CD8-positive, alpha-beta memory T cell (primary cell): ENCODE data around the gene RUVBL2. TPM values are rescaled to one million over a fixed set of nuclear protein-coding genes. Genes with fewer than 3 reads are reported as not detected.
"Not testable (repeated sequence)": the region's sequence is repeated elsewhere in the genome, so short reads cannot be mapped to it uniquely, and the experiment has no call there.

ENCODE experiments used
- CTCF ChIA-PET: fragments of 350-600 bp; sonication (Branson Sonifier 250); formaldehyde crosslinking; loops from one replicate; lab custom pipeline; 2021; ENCODE audit warnings: antibody characterized with exemption; lab: Charles Lee
- POLR2A ChIA-PET: fragments of 350-600 bp; sonication (Branson Sonifier 250); formaldehyde crosslinking; loops from one replicate; lab custom pipeline; 2021; ENCODE audit warnings: antibody characterized with exemption; lab: Charles Lee
- DNase-seq, 5 donors: peaks; one replicate each; pipeline versions ENCODE4 v3.0.0 to v3.0.0-alpha.2; 2020 to 2022; ENCODE audit warnings: mixed read lengths in 1 of 5
- H3K27ac ChIP-seq: one replicate; pipeline ENCODE4 v1.7.0; 2013; ENCODE audit warnings: low read depth, mild to moderate bottlenecking, low read length, moderate library complexity
- H3K27me3 ChIP-seq: 2 replicates; pipeline ENCODE4 v1.7.0; 2013; ENCODE audit warnings: low read length, mild to moderate bottlenecking; ENCODE audit not compliant: insufficient read depth, poor library complexity, severe bottlenecking
- H3K36me3 ChIP-seq: 2 replicates; pipeline ENCODE4 v1.7.0; 2013; ENCODE audit warnings: mild to moderate bottlenecking, low read length, moderate library complexity; ENCODE audit not compliant: insufficient read depth
- H3K4me1 ChIP-seq: 2 replicates; pipeline ENCODE4 v1.7.0; 2013; ENCODE audit warnings: mild to moderate bottlenecking, low read length, moderate library complexity; ENCODE audit not compliant: insufficient read depth
- H3K4me3 ChIP-seq: 2 replicates; pipeline ENCODE4 v1.7.0; 2013; ENCODE audit warnings: mild to moderate bottlenecking, low read length
- H3K9me3 ChIP-seq: 2 replicates; pipeline ENCODE4 v1.7.0; 2013; ENCODE audit warnings: mild to moderate bottlenecking, low read length
- H3K27ac Mint-ChIP-seq, 8 donors: one replicate each; pipeline ENCODE4 v1.8.0; 2020 to 2021; ENCODE audit warnings: mixed read lengths in 8 of 8, mild to moderate bottlenecking in 6 of 8, inconsistent platforms in 3 of 8, moderate library complexity in 3 of 8
- H3K27me3 Mint-ChIP-seq, 2 donors: one replicate each; pipeline ENCODE4 v1.8.0; 2020 to 2021; ENCODE audit warnings: mixed read lengths in 2 of 2, mild to moderate bottlenecking in 1 of 2, moderate library complexity in 1 of 2
- H3K36me3 Mint-ChIP-seq, 3 donors: one replicate each; pipeline ENCODE4 v1.8.0; 2020 to 2021; ENCODE audit warnings: mixed read lengths in 3 of 3, inconsistent platforms in 1 of 3, mild to moderate bottlenecking in 1 of 3
- H3K4me1 Mint-ChIP-seq, 3 donors: one replicate each; pipeline ENCODE4 v1.8.0; 2020 to 2021; ENCODE audit warnings: mixed read lengths in 3 of 3, inconsistent platforms in 1 of 3, mild to moderate bottlenecking in 1 of 3
- H3K4me3 Mint-ChIP-seq, 7 donors: one replicate each; pipeline ENCODE4 v1.8.0; 2020 to 2021; ENCODE audit warnings: mixed read lengths in 7 of 7, mild to moderate bottlenecking in 6 of 7, moderate library complexity in 4 of 7, inconsistent platforms in 2 of 7
- H3K9me3 Mint-ChIP-seq, 5 donors: one replicate each; pipeline ENCODE4 v1.8.0; 2020 to 2022; ENCODE audit warnings: mixed read lengths in 5 of 5, mild to moderate bottlenecking in 3 of 5, moderate library complexity in 2 of 5, inconsistent platforms in 1 of 5
- polyA plus RNA-seq: library from polyadenylated mRNA; unstranded; fragments of 300-500 nt; fragmentation: Illumina TruSeq; gene quantifications from one replicate; pipeline ENCODE4 v1.2.3, GENCODE V29; 2021
- total RNA-seq, 2 experiments: library from RNA; stranded (reverse); gene quantifications; one replicate each; pipeline ENCODE4 v1.2.3, GENCODE V29; 2021

Gene RUVBL2
- total and polyA plus RNA-seq, 3 experiments from 2014 or later, result 67.9 to 159 (median 147) TPM

- H3K36me3 Mint-ChIP-seq, H3K36me3 ChIP-seq, H3K27ac Mint-ChIP-seq, POLR2A ChIA-PET, H3K27ac ChIP-seq, H3K27me3 Mint-ChIP-seq, DNase-seq, CTCF ChIA-PET, H3K4me1 ChIP-seq, H3K4me3 Mint-ChIP-seq, H3K9me3 Mint-ChIP-seq, H3K27me3 ChIP-seq, H3K4me1 Mint-ChIP-seq, H3K9me3 ChIP-seq, H3K4me3 ChIP-seq: not testable (repeated sequence)
These were observed 55.3 kb downstream of the RUVBL2 start, which contains the start of gene CGB8 for GRCh38 chr19:49049011-49049410. TSS of gene CGB8 (minus strand) at chr19:49049111. CDS start at chr19:49048739, 372 bp downstream.

- H3K36me3 Mint-ChIP-seq, H3K9me3 ChIP-seq, H3K4me1 ChIP-seq, H3K4me3 ChIP-seq, H3K4me1 Mint-ChIP-seq, H3K27ac ChIP-seq, H3K27me3 ChIP-seq, H3K27ac Mint-ChIP-seq, POLR2A ChIA-PET, H3K4me3 Mint-ChIP-seq, DNase-seq, H3K27me3 Mint-ChIP-seq, H3K36me3 ChIP-seq, H3K9me3 Mint-ChIP-seq, CTCF ChIA-PET: not testable (repeated sequence)
These were observed 56.1 kb downstream of the RUVBL2 start for GRCh38 chr19:49049834-49050233.

GRCh38 chr19:49050376-49051033 is 56.8 kb downstream of the RUVBL2 start:
- H3K27ac Mint-ChIP-seq, H3K4me1 Mint-ChIP-seq, H3K9me3 Mint-ChIP-seq, H3K36me3 Mint-ChIP-seq, H3K4me3 ChIP-seq, H3K27me3 ChIP-seq, CTCF ChIA-PET, H3K4me1 ChIP-seq, POLR2A ChIA-PET, H3K4me3 Mint-ChIP-seq, H3K27me3 Mint-ChIP-seq, H3K27ac ChIP-seq, H3K36me3 ChIP-seq, DNase-seq, H3K9me3 ChIP-seq: not testable (repeated sequence)

- CTCF ChIA-PET, result interaction anchor here (0.6 to 1.2 kb wide), 5 partner anchors 42 to 189 kb away, joined by 3 to 6 read pairs (median 3); partner anchors contain the start of genes GYS1 and RUVBL2
- DNase-seq, result peak; percentile 41 to 70 (median 45)
- Histone ChIP-seq H3K27ac (no peak overlapping the region), H3K4me1 (peaks cover 17% of the 10 kb centered on the region), H3K36me3 (no peaks in the 10 kb centered on the region), H3K4me3 (peak overlapping the region; percentile 66), H3K27me3 (peaks cover 22% of the 10 kb centered on the region), H3K9me3 (no peaks in the 10 kb centered on the region)
- Mint-ChIP-seq H3K27me3 (peaks cover 36 to 43% of the 10 kb centered on the region in 2 donors), H3K36me3 (no peaks in the 10 kb centered on the region), H3K4me3 (peak overlapping the region; percentile 60 to 94 (median 88)), H3K9me3 (peaks cover 0 to 2% (median 0%) of the 10 kb centered on the region in 5 donors), H3K27ac (peak overlapping the region in 2 of 8 donors; percentile 70 to 74), H3K4me1 (peaks cover 14 to 28% (median 16%) of the 10 kb centered on the region in 3 donors)
- POLR2A ChIA-PET, result no interaction called here
These were observed 62.6 kb downstream of the RUVBL2 start for GRCh38 chr19:49056101-49056901.

- peaks cover 38 to 48% of the 10 kb centered on the region in 2 donors for H3K27me3 Mint-ChIP-seq
These were observed 63.4 kb downstream of the RUVBL2 start for GRCh38 chr19:49056902-49057596.

GRCh38 chr19:49057636-49058234 is 64.0 kb downstream of the RUVBL2 start, which contains the start of gene CGB7:
TSS of gene CGB7 (minus strand) at chr19:49057749. CDS start at chr19:49055375, 2,374 bp downstream.
- peak within 1 kb of the TSS; percentile 66 for H3K4me3 ChIP-seq
- no peaks in the 10 kb centered on the region for H3K36me3 Mint-ChIP-seq
- H3K4me3 Mint-ChIP-seq, result peak within 1 kb of the TSS; percentile 60 to 94 (median 88)
- peak within 1 kb of the TSS in 4 of 8 donors; percentile 63 to 92 (median 84) for H3K27ac Mint-ChIP-seq
- H3K4me1 Mint-ChIP-seq, result peaks cover 14 to 28% (median 16%) of the 10 kb centered on the region in 3 donors
- peaks cover 0 to 2% (median 0%) of the 10 kb centered on the region in 5 donors for H3K9me3 Mint-ChIP-seq
- no peak within 1 kb of the TSS for H3K27ac ChIP-seq
- H3K9me3 ChIP-seq, result no peaks in the 10 kb centered on the region
- CTCF ChIA-PET, result no interaction called here
- H3K27me3 Mint-ChIP-seq, result peaks cover 38 to 48% of the 10 kb centered on the region in 2 donors
- H3K27me3 ChIP-seq, result peaks cover 22% of the 10 kb centered on the region
- POLR2A ChIA-PET, result no interaction called here
- no peaks in the 10 kb centered on the region for H3K36me3 ChIP-seq
- H3K4me1 ChIP-seq, result peaks cover 17% of the 10 kb centered on the region
- DNase-seq, result peak in 4 of 5 donors; percentile 16 to 49 (median 26)

More at GRCh38 chr19:49056902-49057596, 63.4 kb downstream of the RUVBL2 start:
- H3K36me3 ChIP-seq, H3K36me3 Mint-ChIP-seq, DNase-seq, H3K27ac ChIP-seq, H3K9me3 Mint-ChIP-seq, H3K9me3 ChIP-seq, POLR2A ChIA-PET: not testable (repeated sequence)
- CTCF ChIA-PET, result interaction anchor here (0.8 to 1.2 kb wide), 2 partner anchors 63 to 89 kb away, joined by 4 to 6 read pairs; partner anchors contain the start of genes GYS1 and RUVBL2
- Mint-ChIP-seq H3K4me1 (peaks cover 14 to 28% (median 16%) of the 10 kb centered on the region in 3 donors), H3K27ac (peak overlapping the region in 4 of 8 donors; percentile 63 to 86 (median 78)), H3K4me3 (peak overlapping the region; percentile 60 to 94 (median 88))
- H3K4me3 ChIP-seq, result peak overlapping the region; percentile 66
- H3K27me3 ChIP-seq, result peaks cover 22% of the 10 kb centered on the region
- peaks cover 17% of the 10 kb centered on the region for H3K4me1 ChIP-seq

GRCh38 chr19:49058562-49058961 is 64.9 kb downstream of the RUVBL2 start:
- H3K27ac Mint-ChIP-seq, result no peak overlapping the region
- H3K27me3 Mint-ChIP-seq, result peaks cover 43 to 52% of the 10 kb centered on the region in 2 donors
- H3K9me3 Mint-ChIP-seq, result peaks cover 0 to 2% (median 0%) of the 10 kb centered on the region in 5 donors
- peak overlapping the region in 3 of 7 donors; percentile 62 to 94 (median 83) for H3K4me3 Mint-ChIP-seq
- no peaks in the 10 kb centered on the region for H3K36me3 Mint-ChIP-seq
- H3K4me1 Mint-ChIP-seq, result peaks cover 14 to 28% (median 16%) of the 10 kb centered on the region in 3 donors
- H3K27ac ChIP-seq, result no peak overlapping the region
- H3K27me3 ChIP-seq, result peaks cover 22% of the 10 kb centered on the region
- H3K9me3 ChIP-seq, result no peaks in the 10 kb centered on the region
- no peak for DNase-seq
- no peak overlapping the region for H3K4me3 ChIP-seq
- H3K4me1 ChIP-seq, result peaks cover 17% of the 10 kb centered on the region
- CTCF ChIA-PET, result no interaction called here
- no peaks in the 10 kb centered on the region for H3K36me3 ChIP-seq
- POLR2A ChIA-PET, result no interaction called here
